ENCODE results near the gene PRPF8.

DNA sequence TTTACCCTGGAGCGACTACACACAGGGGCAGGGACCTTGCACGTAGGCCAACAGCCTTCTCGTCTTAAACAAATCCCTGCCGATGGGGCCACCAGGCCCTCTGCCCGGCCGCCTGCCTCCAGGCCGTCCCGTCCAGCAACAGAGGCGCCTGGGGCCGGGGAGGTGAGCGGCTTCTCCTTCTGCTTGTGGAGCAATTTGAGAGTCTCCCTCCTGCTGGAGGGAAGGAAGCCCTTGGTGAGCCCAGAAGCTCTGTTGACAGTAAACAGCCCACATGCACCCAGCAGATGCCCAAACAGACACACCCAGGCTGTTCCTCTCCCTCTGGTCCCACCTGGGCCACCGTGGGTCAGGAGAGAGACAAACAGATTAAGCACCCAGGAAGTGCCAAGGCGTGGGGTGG is 64.2 kb downstream of the PRPF8 start:
- no peak for TF ChIP-seq GATA2 (IDR thresholded peaks at IDR 0.05; ENCODE audit: low read depth, low read length)
- no peak for TF ChIP-seq GATA3 (IDR thresholded peaks at IDR 0.05; ENCODE audit: low read depth, low read length)

Data from SH-SY5Y (cell line).